KBM-7 (cell line): ENCODE results near the gene PREPL.

Experiments
- DNase-seq: peaks from one replicate; pipeline ENCODE4 v3.0.0-alpha.2; 2015
- in situ Hi-C: fragments of 300-500 bp; cut with MboI; formaldehyde crosslinking; loops from 2 replicates; pipeline ENCODE4 v1.14.3; 2020; ENCODE audit warnings: low sequenced_read_pairs, low pct_unique_long_range_greater_than_20kb, mixed read lengths

Gene PREPL

DNA sequence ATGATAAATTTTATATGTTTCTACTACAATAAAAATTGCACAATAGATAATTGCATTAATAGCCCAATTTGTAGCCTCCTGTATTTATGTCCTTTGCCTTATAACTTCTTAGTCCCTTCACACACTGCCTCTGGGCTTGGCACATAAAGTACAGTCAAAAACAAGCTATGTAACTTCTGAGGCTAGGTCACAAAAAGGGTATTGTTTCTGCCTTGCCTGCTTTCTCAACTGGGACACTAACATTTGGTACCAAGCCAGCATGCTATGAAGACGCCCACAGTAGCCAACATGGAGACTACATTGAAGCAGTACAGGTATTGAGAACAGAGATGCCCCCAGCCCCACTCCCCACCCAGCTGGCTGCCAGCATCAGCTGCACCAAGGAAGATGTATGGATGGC is 91.5 kb downstream of the PREPL start:
- no peak for DNase-seq
- in situ Hi-C loops = no loop called here

DNA sequence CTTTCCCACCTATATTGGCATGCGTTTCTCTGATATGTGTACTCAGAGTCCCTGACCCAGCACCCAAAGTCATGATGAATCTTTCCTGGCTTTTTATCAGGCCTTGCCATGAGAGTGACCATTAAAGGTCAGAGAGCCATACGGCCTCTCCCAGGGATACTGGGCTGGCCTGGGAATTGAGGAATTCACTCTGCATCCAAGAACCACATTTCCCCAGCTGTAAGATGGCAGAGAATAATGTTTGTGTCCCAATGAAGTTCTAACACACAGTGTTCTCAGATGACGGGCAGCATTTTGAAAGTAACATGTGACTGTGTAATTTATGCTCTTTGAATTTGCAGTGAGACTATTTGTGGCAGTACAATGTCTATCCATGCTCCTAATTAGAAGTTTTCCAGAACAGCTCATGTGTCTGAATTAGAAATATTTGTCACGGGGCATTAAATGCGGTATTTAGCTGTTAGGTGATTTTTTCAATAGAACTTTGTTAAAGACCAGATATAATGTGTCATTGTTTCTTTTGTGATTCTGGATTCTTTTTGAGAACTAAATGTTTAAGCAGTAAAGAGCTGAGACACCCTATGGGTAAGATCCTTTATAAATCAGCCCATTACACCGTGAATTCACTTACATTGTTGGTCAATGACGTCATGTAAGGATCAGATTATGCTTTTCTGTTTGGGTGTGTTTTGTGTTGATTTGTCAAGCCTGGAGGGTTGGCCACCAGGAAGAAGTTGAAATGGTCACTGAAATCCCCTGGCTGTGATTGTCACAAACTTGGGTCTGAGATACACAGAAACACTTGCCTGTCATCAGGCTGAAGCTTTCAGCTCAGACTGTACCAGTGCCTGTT is 93.3 kb downstream of the PREPL start:
- in situ Hi-C loops = no loop called here
- DNase-seq = no peak
